NT2/D1 (cell line): ENCODE results near the gene ALOX15B.
A peak's percentile ranks its signal among the peaks of the same experiment; 100 is the strongest.
"Not testable (repeated sequence)": the region's sequence is repeated elsewhere in the genome, so short reads cannot be mapped to it uniquely, and the experiment has no call there.

Experiments
- DNase-seq: peaks from one replicate; pipeline ENCODE4 v3.0.0-alpha.2; 2011; ENCODE audit warnings: low read depth, low spot score
- H3K27me3 ChIP-seq: 2 replicates; pipeline ENCODE4 v1.6.0; 2011; ENCODE audit warnings: mild to moderate bottlenecking; ENCODE audit not compliant: insufficient read length, insufficient read depth
- H3K36me3 ChIP-seq: 2 replicates; pipeline ENCODE4 v1.6.1; 2011; ENCODE audit warnings: mild to moderate bottlenecking, low read length, mixed read lengths; ENCODE audit not compliant: insufficient read depth, insufficient read length
- H3K4me1 ChIP-seq: 2 replicates; pipeline ENCODE4 v1.5.1; 2011; ENCODE audit not compliant: insufficient read depth, insufficient read length
- H3K4me3 ChIP-seq: 2 replicates; pipeline ENCODE4 v1.5.1; 2011; ENCODE audit warnings: low read depth; ENCODE audit not compliant: insufficient read length
- H3K9ac ChIP-seq: 2 replicates; pipeline ENCODE4 v1.6.0; 2011; ENCODE audit warnings: low read depth; ENCODE audit not compliant: insufficient read length
- H3K9me3 ChIP-seq: 2 replicates; pipeline ENCODE4 v1.5.1; 2011; ENCODE audit warnings: mild to moderate bottlenecking, low read length; ENCODE audit not compliant: insufficient read depth
- SUZ12 ChIP-seq: IDR thresholded peaks from 2 replicates; pipeline ENCODE4 v1.6.1; 2011; ENCODE audit not compliant: insufficient read length, insufficient read depth; ENCODE audit errors: extremely low read depth
- YY1 ChIP-seq: IDR thresholded peaks from 2 replicates; pipeline ENCODE4 v1.6.1; 2011; ENCODE audit not compliant: insufficient read length, insufficient read depth
- ZNF274 ChIP-seq: IDR thresholded peaks from 2 replicates; pipeline ENCODE4 v1.6.1; 2011; ENCODE audit warnings: mild to moderate bottlenecking, low read depth, low read length

Gene ALOX15B

GRCh38 chr17:8020776-8021564 is 17.9 kb upstream of the ALOX15B start:
- no peak for DNase-seq
- no peaks in the 10 kb centered on the region for H3K9me3 ChIP-seq
- H3K4me1 ChIP-seq, result peaks cover 4% of the 10 kb centered on the region

GRCh38 chr17:8021565-8022359 is 17.1 kb upstream of the ALOX15B start:
- Histone ChIP-seq H3K9ac (no peak overlapping the region), H3K4me3 (no peak overlapping the region), H3K27me3 (no peaks in the 10 kb centered on the region), H3K36me3 (no peaks in the 10 kb centered on the region), H3K9me3 (no peaks in the 10 kb centered on the region), H3K4me1 (peaks cover 4% of the 10 kb centered on the region)
- no peak for DNase-seq
- TF ChIP-seq ZNF274 (no peak), SUZ12 (no peak)

More at GRCh38 chr17:8020776-8021564, 17.9 kb upstream of the ALOX15B start:
- Histone ChIP-seq H3K36me3 (no peaks in the 10 kb centered on the region), H3K4me3 (no peak overlapping the region), H3K9ac (no peak overlapping the region), H3K27me3 (peaks cover 3% of the 10 kb centered on the region)
- TF ChIP-seq YY1 (no peak), SUZ12 (no peak), ZNF274 (no peak)

GRCh38 chr17:8022360-8023003 is 16.4 kb upstream of the ALOX15B start:
- Histone ChIP-seq H3K36me3 (no peaks in the 10 kb centered on the region), H3K9me3 (no peaks in the 10 kb centered on the region), H3K27me3 (no peaks in the 10 kb centered on the region), H3K4me1 (peaks cover 4% of the 10 kb centered on the region), H3K9ac (no peak overlapping the region), H3K4me3 (no peak overlapping the region)
- TF ChIP-seq YY1 (no peak), ZNF274 (no peak), SUZ12 (no peak)
- DNase-seq, result peak; percentile 18

- H3K9me3 ChIP-seq, H3K4me3 ChIP-seq, H3K36me3 ChIP-seq, H3K9ac ChIP-seq, DNase-seq, H3K27me3 ChIP-seq, H3K4me1 ChIP-seq: not testable (repeated sequence)
Observed at GRCh38 chr17:8024161-8024560, 14.7 kb upstream of the ALOX15B start.

GRCh38 chr17:8025176-8025911 is 13.5 kb upstream of the ALOX15B start:
- no peak overlapping the region for H3K4me3 ChIP-seq
- H3K27me3 ChIP-seq, result no peaks in the 10 kb centered on the region
- TF ChIP-seq YY1 (no peak), SUZ12 (no peak), ZNF274 (no peak)
- no peak overlapping the region for H3K9ac ChIP-seq
- DNase-seq, result no peak
- H3K4me1 ChIP-seq, result peaks cover 4% of the 10 kb centered on the region
- H3K36me3 ChIP-seq, result no peaks in the 10 kb centered on the region
- H3K9me3 ChIP-seq, result no peaks in the 10 kb centered on the region; the same call in 1 of the 2 replicates

GRCh38 chr17:8029121-8029520 is 9.7 kb upstream of the ALOX15B start:
- TF ChIP-seq SUZ12 (no peak), YY1 (no peak), ZNF274 (no peak)
- H3K36me3 ChIP-seq, result no peaks in the 10 kb centered on the region
- no peak for DNase-seq

GRCh38 chr17:8031261-8031661 is 7.6 kb upstream of the ALOX15B start:
- Histone ChIP-seq H3K4me1 (no peaks in the 10 kb centered on the region), H3K4me3 (no peak overlapping the region), H3K27me3 (no peaks in the 10 kb centered on the region), H3K9ac (no peak overlapping the region), H3K9me3 (no peaks in the 10 kb centered on the region; the same call in 1 of the 2 replicates), H3K36me3 (no peaks in the 10 kb centered on the region)
- TF ChIP-seq SUZ12, result no peak
- no peak for TF ChIP-seq ZNF274
- no peak for TF ChIP-seq YY1
- DNase-seq, result no peak

More at GRCh38 chr17:8029121-8029520, 9.7 kb upstream of the ALOX15B start:
- Histone ChIP-seq H3K9me3 (no peaks in the 10 kb centered on the region; the same call in 1 of the 2 replicates), H3K27me3 (no peaks in the 10 kb centered on the region), H3K4me1 (peaks cover 2% of the 10 kb centered on the region), H3K4me3 (no peak overlapping the region), H3K9ac (no peak overlapping the region)
